Stimulated activated naive CD8-positive, alpha-beta T cell treated with anti-CD3 and anti-CD28 coated beads, Interleukin-15, amount 100 ng/mL, for 72 hours (primary cell): ENCODE data around the gene THUMPD1.
"Not testable (repeated sequence)": the region's sequence is repeated elsewhere in the genome, so short reads cannot be mapped to it uniquely, and the experiment has no call there.

Experiments
- ATAC-seq: fragments of 150-1000 bp; cut with Tn5 transposase; 2 replicates; pipeline ENCODE4 v1.10.0; 2021; ENCODE audit warnings: mild to moderate bottlenecking, moderate library complexity
- DNase-seq, 2 donors: peaks; one replicate each; pipeline ENCODE4 v3.0.0; 2021 to 2022
- H3K27ac Mint-ChIP-seq, 2 donors: one replicate each; pipeline ENCODE4 v1.8.0; 2022; ENCODE audit warnings: mild to moderate bottlenecking in 2 of 2, mixed read lengths in 2 of 2, moderate library complexity in 2 of 2
- H3K27me3 Mint-ChIP-seq: one replicate; pipeline ENCODE4 v1.8.0; 2022; ENCODE audit warnings: mixed read lengths
- H3K4me1 Mint-ChIP-seq: one replicate; pipeline ENCODE4 v1.8.0; 2022; ENCODE audit warnings: mild to moderate bottlenecking, mixed read lengths
- H3K4me3 Mint-ChIP-seq, 2 donors: one replicate each; pipeline ENCODE4 v1.8.0; 2022; ENCODE audit warnings: mild to moderate bottlenecking in 2 of 2, mixed read lengths in 2 of 2, moderate library complexity in 1 of 2
- H3K9me3 Mint-ChIP-seq, 2 donors: one replicate each; pipeline ENCODE4 v1.8.0; 2022; ENCODE audit warnings: mixed read lengths in 2 of 2

The THUMPD1 gene, protein sequence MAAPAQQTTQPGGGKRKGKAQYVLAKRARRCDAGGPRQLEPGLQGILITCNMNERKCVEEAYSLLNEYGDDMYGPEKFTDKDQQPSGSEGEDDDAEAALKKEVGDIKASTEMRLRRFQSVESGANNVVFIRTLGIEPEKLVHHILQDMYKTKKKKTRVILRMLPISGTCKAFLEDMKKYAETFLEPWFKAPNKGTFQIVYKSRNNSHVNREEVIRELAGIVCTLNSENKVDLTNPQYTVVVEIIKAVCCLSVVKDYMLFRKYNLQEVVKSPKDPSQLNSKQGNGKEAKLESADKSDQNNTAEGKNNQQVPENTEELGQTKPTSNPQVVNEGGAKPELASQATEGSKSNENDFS

DNA sequence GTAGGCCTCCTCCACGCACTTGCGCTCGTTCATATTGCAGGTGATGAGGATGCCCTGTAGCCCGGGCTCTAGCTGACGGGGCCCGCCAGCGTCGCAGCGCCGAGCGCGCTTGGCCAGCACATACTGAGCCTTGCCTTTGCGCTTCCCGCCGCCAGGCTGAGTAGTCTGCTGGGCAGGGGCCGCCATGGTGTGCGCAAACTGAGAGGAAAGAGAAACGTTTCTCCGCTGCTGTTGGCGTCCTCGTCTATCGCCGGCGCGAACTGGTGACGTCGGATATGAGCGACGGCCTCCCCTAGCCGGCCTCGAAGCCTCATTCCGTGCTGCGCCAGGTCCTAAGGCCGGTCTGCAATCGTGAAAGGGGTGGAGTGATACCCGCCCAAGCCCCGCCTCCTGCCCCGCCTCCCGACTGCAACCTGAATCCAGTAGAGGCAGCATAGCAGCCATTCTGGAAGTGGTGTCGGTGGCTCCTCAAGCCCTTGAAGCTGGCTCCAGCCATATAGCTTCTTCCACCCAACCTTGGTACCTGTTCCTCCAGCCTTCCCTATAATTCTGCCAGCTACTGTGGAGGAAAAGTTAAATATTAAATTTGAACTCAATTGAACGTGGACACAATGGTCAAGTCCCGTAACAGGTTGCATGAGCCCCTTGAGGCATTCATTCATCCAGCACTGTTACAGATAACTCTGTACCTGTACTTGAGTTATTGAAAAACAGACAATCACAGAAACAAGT, at the start of gene THUMPD1:
Gene THUMPD1, minus strand, starts transcription at position 265 of the 732 bp plus-strand sequence. Its CDS starts 79 bp downstream, at position 186.
- Mint-ChIP-seq H3K4me3 (peak within 1 kb of the TSS; percentile 87 to 93), H3K27ac (peak within 1 kb of the TSS; percentile 90 to 96), H3K9me3 (peaks cover 0 to under 1% of the 10 kb centered on the region in 2 donors), H3K4me1 (peaks cover 22% of the 10 kb centered on the region), H3K27me3 (no peaks in the 10 kb centered on the region)
- peak; percentile 91 to 95 for DNase-seq
- ATAC-seq: peak; percentile 98

GRCh38 chr16:20789130-20789529, 47.5 kb upstream of the THUMPD1 start:
- H3K4me1 Mint-ChIP-seq: no peaks in the 10 kb centered on the region
- no peak overlapping the region for H3K27ac Mint-ChIP-seq
- no peaks in the 10 kb centered on the region for H3K9me3 Mint-ChIP-seq
- ATAC-seq (no peak), DNase-seq (no peak)
- no peaks in the 10 kb centered on the region for H3K27me3 Mint-ChIP-seq
- H3K4me3 Mint-ChIP-seq: no peak overlapping the region

GRCh38 chr16:20784204-20784603, 42.6 kb upstream of the THUMPD1 start:
- Mint-ChIP-seq H3K27me3 (no peaks in the 10 kb centered on the region), H3K4me3 (no peak overlapping the region), H3K4me1 (no peaks in the 10 kb centered on the region), H3K27ac (no peak overlapping the region), H3K9me3 (no peaks in the 10 kb centered on the region)
- DNase-seq (no peak), ATAC-seq (no peak)

GRCh38 chr16:20782470-20782869, 40.9 kb upstream of the THUMPD1 start:
- no peak overlapping the region for H3K4me3 Mint-ChIP-seq
- H3K27ac Mint-ChIP-seq: no peak overlapping the region
- H3K27me3 Mint-ChIP-seq: no peaks in the 10 kb centered on the region
- H3K9me3 Mint-ChIP-seq: no peaks in the 10 kb centered on the region
- H3K4me1 Mint-ChIP-seq: no peaks in the 10 kb centered on the region
- ATAC-seq (no peak), DNase-seq (no peak)

DNA sequence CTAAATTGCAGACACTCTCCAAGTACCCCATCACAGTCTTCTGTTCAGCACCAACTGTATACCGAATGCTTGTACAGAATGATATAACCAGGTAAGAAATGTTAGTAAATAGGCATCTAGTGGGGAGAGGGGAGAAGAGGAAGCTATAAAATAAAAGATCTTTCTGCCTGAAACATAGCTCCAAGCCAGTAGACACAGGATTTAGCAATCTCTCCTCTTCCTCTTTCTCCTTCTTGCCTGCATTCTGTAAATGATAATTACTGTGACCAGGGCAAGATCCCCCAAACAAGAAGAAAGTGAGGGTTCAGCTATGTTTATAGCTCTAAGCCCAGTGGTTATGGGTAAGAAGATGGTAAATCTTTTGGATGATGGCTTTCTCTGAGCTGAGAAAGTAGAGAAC, 40.1 kb upstream of the THUMPD1 start:
- no peak for DNase-seq
- Mint-ChIP-seq H3K27ac (no peak overlapping the region), H3K4me3 (no peak overlapping the region), H3K4me1 (no peaks in the 10 kb centered on the region), H3K9me3 (no peaks in the 10 kb centered on the region), H3K27me3 (no peaks in the 10 kb centered on the region)
- ATAC-seq: no peak

- ATAC-seq: peak; percentile 90
- H3K9me3 Mint-ChIP-seq: no peaks in the 10 kb centered on the region
These were observed 33.2 kb upstream of the THUMPD1 start for GRCh38 chr16:20774703-20775362.

DNA sequence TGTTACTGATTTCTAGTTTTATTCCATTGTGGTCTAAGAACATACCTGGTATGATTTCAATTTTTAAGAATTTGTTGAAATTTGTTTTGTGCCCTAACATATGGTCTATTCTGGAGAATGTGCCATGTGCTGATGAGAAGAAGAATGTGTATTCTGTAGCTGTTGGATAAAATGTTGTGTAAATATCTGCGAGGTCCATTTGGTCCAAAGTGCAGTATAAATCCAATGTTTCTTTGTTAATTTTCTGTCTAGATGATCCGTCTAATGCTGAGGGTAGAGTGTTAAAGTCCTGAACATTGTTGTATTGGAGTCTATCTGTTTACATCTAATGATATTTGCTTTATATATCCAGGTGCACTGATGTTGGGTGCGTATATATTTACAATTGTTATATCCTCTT, 32.1 kb upstream of the THUMPD1 start:
- no peaks in the 10 kb centered on the region for H3K4me1 Mint-ChIP-seq
- H3K4me3 Mint-ChIP-seq: no peak overlapping the region
- no peak for ATAC-seq

More at GRCh38 chr16:20774703-20775362, 33.2 kb upstream of the THUMPD1 start:
- Mint-ChIP-seq H3K27me3 (no peaks in the 10 kb centered on the region), H3K4me1 (no peaks in the 10 kb centered on the region), H3K4me3 (no peak overlapping the region), H3K27ac (no peak overlapping the region)
- DNase-seq: peak; percentile 45 to 63

DNA sequence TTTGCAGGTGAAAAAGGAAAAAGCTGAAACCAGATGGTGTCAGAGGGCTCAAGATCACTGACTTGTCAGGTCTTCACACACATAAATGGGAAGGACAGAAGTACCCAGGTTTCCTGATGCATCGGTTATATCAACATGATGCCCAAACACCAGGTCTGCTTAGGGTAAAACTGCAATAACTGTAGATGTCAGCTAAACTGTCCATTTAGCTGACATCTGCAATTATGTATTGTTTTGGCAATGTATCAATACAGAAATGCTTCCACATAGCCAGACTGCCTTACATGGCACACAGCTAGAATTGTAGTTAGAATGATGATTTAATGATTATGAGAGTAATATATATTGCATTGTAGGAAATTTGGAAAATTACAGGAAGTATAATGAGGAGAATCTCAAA, 27.2 kb upstream of the THUMPD1 start:
- Mint-ChIP-seq H3K9me3 (no peaks in the 10 kb centered on the region), H3K27me3 (no peaks in the 10 kb centered on the region), H3K4me3 (no peak overlapping the region), H3K27ac (no peak overlapping the region), H3K4me1 (peaks cover 16% of the 10 kb centered on the region)
- DNase-seq (no peak), ATAC-seq (no peak)

More for the DNA sequence above, 32.1 kb upstream of the THUMPD1 start:
- no peak overlapping the region for H3K27ac Mint-ChIP-seq
- DNase-seq: no peak
- H3K9me3 Mint-ChIP-seq: no peaks in the 10 kb centered on the region
- H3K27me3 Mint-ChIP-seq: no peaks in the 10 kb centered on the region

DNA sequence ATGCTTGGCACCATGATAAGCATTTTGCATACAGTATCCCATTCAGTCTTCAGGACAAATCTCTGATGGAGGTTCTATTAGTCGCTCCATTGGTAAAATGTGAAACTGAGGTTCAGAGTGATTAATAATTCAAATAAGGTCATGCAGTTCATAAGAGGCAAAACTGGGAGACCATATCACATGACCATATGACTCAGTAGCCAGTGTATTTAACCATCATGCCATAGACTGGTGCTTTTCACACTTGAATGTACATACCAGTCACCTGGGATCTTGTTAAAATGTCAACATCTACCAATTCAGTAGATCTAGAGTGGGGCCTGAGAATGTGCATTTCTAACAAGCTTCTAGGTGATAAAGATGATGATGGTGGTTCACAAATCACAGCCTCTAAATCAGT, 26.5 kb upstream of the THUMPD1 start:
- H3K4me3 Mint-ChIP-seq: no peak overlapping the region

DNA sequence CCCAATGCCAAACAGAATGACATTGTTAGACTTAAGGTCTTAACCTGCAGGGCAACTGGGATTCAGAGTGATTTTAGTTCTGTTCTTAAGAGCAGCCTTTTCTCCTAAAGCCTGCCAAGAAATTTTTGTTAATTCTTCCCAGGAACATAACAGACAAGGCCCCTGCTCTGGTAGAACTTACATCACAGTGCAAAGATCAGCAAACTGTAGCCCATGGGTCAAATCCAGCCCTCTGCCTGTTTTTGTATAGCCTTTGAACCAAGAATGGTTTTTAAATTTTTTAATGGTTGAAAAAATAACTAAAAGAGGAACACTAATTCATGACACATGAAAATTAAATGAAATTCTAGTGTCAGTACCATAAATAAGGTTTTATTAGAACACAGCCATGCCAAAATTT, 26.0 kb upstream of the THUMPD1 start:
- ATAC-seq (no peak), DNase-seq (no peak)
- H3K4me3 Mint-ChIP-seq: no peak overlapping the region
- H3K27ac Mint-ChIP-seq: no peak overlapping the region
- no peaks in the 10 kb centered on the region for H3K27me3 Mint-ChIP-seq
- peaks cover 0 to 2% of the 10 kb centered on the region in 2 donors for H3K9me3 Mint-ChIP-seq
- peaks cover 24% of the 10 kb centered on the region for H3K4me1 Mint-ChIP-seq

More for the DNA sequence above, 26.5 kb upstream of the THUMPD1 start:
- H3K9me3 Mint-ChIP-seq: no peaks in the 10 kb centered on the region
- no peak for ATAC-seq
- peaks cover 18% of the 10 kb centered on the region for H3K4me1 Mint-ChIP-seq
- H3K27ac Mint-ChIP-seq: no peak overlapping the region
- no peaks in the 10 kb centered on the region for H3K27me3 Mint-ChIP-seq
- DNase-seq: no peak

DNA sequence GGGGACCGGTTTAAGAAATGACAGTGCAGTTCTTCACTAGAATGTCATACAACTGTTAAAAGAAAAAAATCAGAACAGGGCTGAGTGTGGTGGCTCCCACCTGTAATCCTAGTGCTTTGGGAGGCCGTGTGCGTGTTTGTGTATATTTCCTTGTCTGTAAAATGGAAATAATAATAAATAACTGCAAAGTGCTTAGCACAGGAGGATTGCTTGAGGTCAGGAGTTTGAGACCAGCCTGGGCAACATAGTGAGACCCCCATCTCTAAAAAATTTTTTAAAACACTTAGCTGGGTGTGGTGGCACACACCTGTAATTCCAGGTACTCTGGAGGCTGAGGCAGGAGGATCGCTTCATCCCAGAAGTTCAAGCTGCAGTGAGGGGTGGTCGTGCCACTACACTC, 24.7 kb upstream of the THUMPD1 start:
- ATAC-seq: no peak

GRCh38 chr16:20765732-20766131, 24.1 kb upstream of the THUMPD1 start:
- H3K27me3 Mint-ChIP-seq: no peaks in the 10 kb centered on the region
- no peak overlapping the region for H3K27ac Mint-ChIP-seq
- ATAC-seq: no peak
- H3K9me3 Mint-ChIP-seq: peaks cover 0 to 16% of the 10 kb centered on the region in 2 donors
- DNase-seq: no peak
- H3K4me1 Mint-ChIP-seq: peaks cover 29% of the 10 kb centered on the region
- H3K4me3 Mint-ChIP-seq: no peak overlapping the region

More for the DNA sequence above, 24.7 kb upstream of the THUMPD1 start:
- Mint-ChIP-seq H3K9me3 (peaks cover 0 to 14% of the 10 kb centered on the region in 2 donors), H3K27me3 (no peaks in the 10 kb centered on the region), H3K27ac (peak overlapping the region in 1 of 2 donors; percentile 15), H3K4me3 (no peak overlapping the region), H3K4me1 (peaks cover 29% of the 10 kb centered on the region)
- no peak for DNase-seq

DNA sequence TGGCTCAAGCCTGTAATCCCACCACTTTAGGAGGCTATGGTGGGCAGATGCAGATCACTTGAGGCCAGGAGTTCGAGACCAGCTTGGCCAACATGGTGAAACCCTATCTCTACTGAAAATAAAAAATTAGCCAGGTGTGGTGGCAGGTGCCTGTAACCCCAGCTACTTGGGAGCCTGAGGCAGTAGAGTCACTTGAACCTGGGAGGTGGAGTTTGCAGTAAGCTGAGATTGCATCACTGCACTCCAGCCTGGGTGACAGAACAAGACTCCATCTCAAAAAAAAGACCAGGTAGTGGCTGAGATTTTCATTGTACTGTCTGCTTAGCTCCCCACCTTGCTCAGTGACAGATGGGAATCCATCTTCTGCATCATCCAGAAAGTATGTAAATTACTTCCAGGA, 22.8 kb upstream of the THUMPD1 start:
- H3K27me3 Mint-ChIP-seq, H3K27ac Mint-ChIP-seq, DNase-seq, ATAC-seq: not testable (repeated sequence)
- H3K9me3 Mint-ChIP-seq: peaks cover 0 to 16% of the 10 kb centered on the region in 2 donors
- H3K4me3 Mint-ChIP-seq: peak overlapping the region; percentile 80 to 90
- peaks cover 29% of the 10 kb centered on the region for H3K4me1 Mint-ChIP-seq

DNA sequence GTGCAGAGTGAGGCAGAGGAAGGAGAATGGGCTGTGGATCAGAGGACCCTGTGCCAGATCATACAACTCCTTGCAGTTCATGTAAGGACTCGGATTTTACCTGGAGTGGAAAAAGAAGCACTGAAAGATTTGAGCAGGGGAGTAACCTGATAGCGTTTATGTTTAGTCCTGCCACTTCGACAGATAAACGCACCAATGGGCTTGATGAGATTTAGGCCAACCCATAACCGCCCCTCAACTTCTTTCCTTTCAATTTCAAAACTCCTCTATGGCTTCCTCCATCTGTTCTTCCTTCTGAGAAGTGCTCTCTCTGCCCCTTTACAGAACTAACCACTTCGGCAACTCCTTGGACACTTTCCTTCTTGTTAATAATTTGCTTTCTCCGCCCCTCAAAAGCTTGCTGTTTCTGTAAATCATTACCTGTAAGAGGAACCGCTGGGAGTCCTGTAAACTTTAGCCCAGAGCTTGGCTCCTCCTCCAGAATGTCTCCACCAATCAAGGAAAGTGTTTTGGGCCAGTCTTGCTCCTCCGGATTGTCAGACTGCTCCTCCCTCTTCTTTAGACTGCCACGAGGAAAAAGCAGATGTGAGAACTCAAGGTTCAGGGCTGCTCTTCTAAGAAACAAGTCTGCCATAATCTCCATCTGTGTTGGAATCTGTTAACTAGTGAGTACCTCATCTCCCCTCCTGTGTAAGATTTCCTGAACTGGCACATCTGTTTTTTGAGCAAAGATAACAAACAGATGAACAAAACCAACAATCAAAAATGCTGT, 22.0 kb upstream of the THUMPD1 start, which contains the start of gene ACSM3:
Gene ACSM3, plus strand, starts transcription at position 554 of the 772 bp plus-strand sequence. CDS start 6,021 bp downstream, outside the sequence.
- Mint-ChIP-seq H3K9me3 (peaks cover 0 to 16% of the 10 kb centered on the region in 2 donors), H3K4me1 (peaks cover 29% of the 10 kb centered on the region), H3K27ac (peak within 1 kb of the TSS; percentile 62 to 95), H3K27me3 (no peaks in the 10 kb centered on the region), H3K4me3 (peak within 1 kb of the TSS; percentile 80 to 90)
- DNase-seq (peak; percentile 60 to 72), ATAC-seq (peak; percentile 99)
